GM12872 (cell line): ENCODE data around the gene TIMM8A.

Source experiments
- CTCF ChIP-seq: IDR thresholded peaks from 3 replicates; pipeline ENCODE4 v1.5.1; 2011; ENCODE audit warnings: low read depth, mild to moderate bottlenecking, low read length, moderate library complexity; ENCODE audit not compliant: insufficient read depth

TIMM8A gene

GRCh38 chrX:101357166-101357795, 8.7 kb upstream of the TIMM8A start:
- TF ChIP-seq CTCF, result peak; percentile 48

GRCh38 chrX:101349193-101349562, 636 bp upstream of the TIMM8A start:
- TF ChIP-seq CTCF, result no peak

- TF ChIP-seq CTCF, result no peak
Measured at GRCh38 chrX:101347859-101348451, 587 bp downstream of the TIMM8A start.

- no peak for TF ChIP-seq CTCF
Measured at GRCh38 chrX:101337776-101338271, 10.7 kb downstream of the TIMM8A start.

- TF ChIP-seq CTCF, result no peak
Measured at GRCh38 chrX:101303790-101304189, 44.8 kb downstream of the TIMM8A start.
